Endothelial cell of umbilical vein (primary cell): ENCODE data around the gene TMEM19.

ENCODE experiments used
- EZH2 ChIP-seq: IDR thresholded peaks from 2 replicates; pipeline ENCODE4 v1.6.1; 2012; ENCODE audit warnings: borderline replicate concordance, low read depth, mild to moderate bottlenecking, moderate library complexity, low read length, inconsistent platforms; ENCODE audit not compliant: severe bottlenecking
- FOS ChIP-seq: IDR thresholded peaks from 2 replicates; pipeline ENCODE4 v1.6.1; 2011; ENCODE audit warnings: mild to moderate bottlenecking, low read length, moderate library complexity, borderline replicate concordance; ENCODE audit not compliant: insufficient read depth
- GATA2 ChIP-seq: IDR thresholded peaks from 2 replicates; pipeline ENCODE4 v1.7.0; 2011; ENCODE audit warnings: low read depth, mild to moderate bottlenecking, moderate library complexity, mixed read lengths, low read length; ENCODE audit not compliant: insufficient read length, insufficient read depth
- JUN ChIP-seq: IDR thresholded peaks from 2 replicates; pipeline ENCODE4 v1.6.1; 2011; ENCODE audit warnings: borderline replicate concordance, low read depth; ENCODE audit not compliant: insufficient read length, insufficient read depth
- MYC ChIP-seq: IDR thresholded peaks from one replicate; pipeline ENCODE4 v1.6.1; 2011; ENCODE audit warnings: mild to moderate bottlenecking, low read depth, low read length
- POLR2A ChIP-seq: IDR thresholded peaks from 2 replicates; pipeline ENCODE4 v1.6.1; 2012; ENCODE audit warnings: low read depth, mild to moderate bottlenecking, control low read depth, low read length
- POLR2AphosphoS5 ChIP-seq: IDR thresholded peaks from 2 replicates; pipeline ENCODE4 v1.6.1; 2012; ENCODE audit warnings: low read depth, mild to moderate bottlenecking, control low read depth, low read length, moderate library complexity; ENCODE audit not compliant: insufficient read depth
- TF ChIP-seq, protein P1 (sequence below), 2 donors: IDR thresholded peaks; 1 replicate in 1 of 2; 2 replicates in 1 of 2; pipeline ENCODE4 v1.5.1; 2011; ENCODE audit warnings: low read length in 2 of 2, mild to moderate bottlenecking in 2 of 2, moderate library complexity in 2 of 2, control low read depth in 1 of 2, inconsistent platforms in 1 of 2, low read depth in 1 of 2; ENCODE audit not compliant: insufficient read depth in 1 of 2; ENCODE audit errors: extremely low read depth in 1 of 2
- TF ChIP-seq, protein P2 (sequence below): IDR thresholded peaks from 2 replicates; pipeline ENCODE4 v1.6.1; 2011; ENCODE audit not compliant: insufficient read depth, insufficient read length

DNA sequence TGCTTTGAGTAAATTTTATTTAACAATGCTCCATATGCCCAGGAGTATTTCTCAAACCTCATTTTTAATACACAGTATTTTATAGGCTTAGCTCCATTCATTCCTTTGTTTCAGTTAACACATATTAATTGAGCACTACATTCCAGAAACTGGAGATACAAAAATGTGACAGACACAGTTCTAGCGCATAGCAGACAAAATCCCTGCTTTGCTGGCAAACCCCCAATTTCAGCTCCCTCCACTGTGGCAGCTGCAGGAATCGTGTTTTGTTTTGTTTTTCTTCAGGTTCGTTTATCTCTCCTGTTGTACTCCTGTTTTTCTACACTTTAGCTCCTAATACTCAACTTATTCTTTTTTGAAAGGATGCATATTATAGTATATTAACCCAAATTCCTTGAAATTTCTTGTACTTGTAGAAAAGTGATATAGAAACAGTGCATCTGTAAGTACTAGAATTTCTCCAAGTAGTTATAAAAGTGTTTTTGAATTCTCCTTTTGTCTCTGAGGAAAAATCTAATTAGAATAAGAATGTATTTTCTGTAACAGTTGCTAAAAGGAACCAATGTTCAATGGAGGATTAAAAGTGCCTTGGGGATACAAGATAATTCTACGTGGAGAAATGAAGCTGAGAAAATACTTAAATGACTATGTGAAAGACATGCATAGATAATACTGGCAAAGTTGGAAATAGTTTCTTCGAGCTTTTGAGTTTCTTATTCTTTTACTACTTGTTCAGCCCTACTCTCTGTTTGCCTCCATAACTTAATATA is 62.4 kb downstream of the TMEM19 start:
- TF ChIP-seq, protein P1, sequence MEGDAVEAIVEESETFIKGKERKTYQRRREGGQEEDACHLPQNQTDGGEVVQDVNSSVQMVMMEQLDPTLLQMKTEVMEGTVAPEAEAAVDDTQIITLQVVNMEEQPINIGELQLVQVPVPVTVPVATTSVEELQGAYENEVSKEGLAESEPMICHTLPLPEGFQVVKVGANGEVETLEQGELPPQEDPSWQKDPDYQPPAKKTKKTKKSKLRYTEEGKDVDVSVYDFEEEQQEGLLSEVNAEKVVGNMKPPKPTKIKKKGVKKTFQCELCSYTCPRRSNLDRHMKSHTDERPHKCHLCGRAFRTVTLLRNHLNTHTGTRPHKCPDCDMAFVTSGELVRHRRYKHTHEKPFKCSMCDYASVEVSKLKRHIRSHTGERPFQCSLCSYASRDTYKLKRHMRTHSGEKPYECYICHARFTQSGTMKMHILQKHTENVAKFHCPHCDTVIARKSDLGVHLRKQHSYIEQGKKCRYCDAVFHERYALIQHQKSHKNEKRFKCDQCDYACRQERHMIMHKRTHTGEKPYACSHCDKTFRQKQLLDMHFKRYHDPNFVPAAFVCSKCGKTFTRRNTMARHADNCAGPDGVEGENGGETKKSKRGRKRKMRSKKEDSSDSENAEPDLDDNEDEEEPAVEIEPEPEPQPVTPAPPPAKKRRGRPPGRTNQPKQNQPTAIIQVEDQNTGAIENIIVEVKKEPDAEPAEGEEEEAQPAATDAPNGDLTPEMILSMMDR (IDR thresholded peaks at IDR 0.05; ENCODE audit: extremely low read depth in 1 of 2, insufficient read depth in 1 of 2, low read depth in 1 of 2, low read length in 2 of 2): no peak
- TF ChIP-seq POLR2AphosphoS5 (no peak), POLR2A (no peak), JUN (no peak), EZH2 (no peak), FOS (no peak), MYC (no peak), GATA2 (no peak)
- TF ChIP-seq, protein P2, sequence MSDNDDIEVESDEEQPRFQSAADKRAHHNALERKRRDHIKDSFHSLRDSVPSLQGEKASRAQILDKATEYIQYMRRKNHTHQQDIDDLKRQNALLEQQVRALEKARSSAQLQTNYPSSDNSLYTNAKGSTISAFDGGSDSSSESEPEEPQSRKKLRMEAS: no peak
